ENCODE measurements around the gene ENC1. TPM values are rescaled to one million over a fixed set of nuclear protein-coding genes. Genes with fewer than 3 reads are reported as not detected.

The ENC1 gene
- total and polyA plus RNA-seq, 2 of the 8 experiments (the other 6 are each of a cell fraction or from before 2014, with no cell fraction given) = 5.5 to 13.2 TPM

GRCh38 chr5:74624931-74625505 is 15.5 kb downstream of the ENC1 start:
- Histone ChIP-seq H4K91ac (replicated peaks; ENCODE audit: insufficient read length, low read length) (no peak overlapping the region), H2AFZ (ENCODE audit: low read length) (no peak overlapping the region), H2BK120ac (replicated peaks; ENCODE audit: low read depth, low read length) (no peak overlapping the region), H2BK15ac (ENCODE audit: low read length) (no peak overlapping the region), H3K36me3 (ENCODE audit: control insufficient read depth in 2 of 4, insufficient read depth in 4 of 4, low read length in 3 of 4) (no peaks in the 10 kb centered on the region), H3K18ac (ENCODE audit: extremely low read depth, low read length) (no peak overlapping the region), H3K4me3 (ENCODE audit: extremely low read depth in 1 of 4, insufficient read depth in 2 of 4, low read depth in 3 of 4, low read length in 4 of 4) (no peak overlapping the region), H3K56ac (replicated peaks; ENCODE audit: insufficient read length, low read depth, low read length) (no peak overlapping the region), H4K20me1 (replicated peaks in 1 of 2; ENCODE audit: control insufficient read depth in 1 of 2, insufficient read depth in 2 of 2, low read length in 2 of 2) (no peaks in the 10 kb centered on the region), H3K79me1 (ENCODE audit: low read depth, low read length) (no peaks in the 10 kb centered on the region), H2BK12ac (ENCODE audit: low read depth, low read length) (no peak overlapping the region), H3K9me3 (ENCODE audit: insufficient read depth in 2 of 2, low read depth in 1 of 2, low read length in 1 of 2) (no peaks in the 10 kb centered on the region), H3K9ac (replicated peaks in 1 of 4; ENCODE audit: extremely low read depth in 1 of 4, low read depth in 3 of 4, low read length in 3 of 4) (no peak overlapping the region), H4K5ac (ENCODE audit: insufficient read length, low read depth, low read length) (no peak overlapping the region), H3K79me2 (ENCODE audit: control insufficient read depth in 1 of 2, insufficient read depth in 2 of 2, low read length in 2 of 2) (no peaks in the 10 kb centered on the region), H4K8ac (ENCODE audit: extremely low read depth, insufficient read depth, low read length) (no peak overlapping the region), H2BK20ac (ENCODE audit: low read length) (no peak overlapping the region), H3K4ac (replicated peaks; ENCODE audit: insufficient read length, low read depth, low read length) (no peak overlapping the region), H2BK5ac (ENCODE audit: low read depth, low read length) (no peak overlapping the region), H3K23me2 (ENCODE audit: low read depth, low read length) (no peaks in the 10 kb centered on the region; the same call in 1 of the 2 replicates), H3K14ac (ENCODE audit: insufficient read length) (no peak overlapping the region), H3K27ac (ENCODE audit: low read depth, low read length) (no peak overlapping the region), H3K23ac (ENCODE audit: insufficient read length) (no peak overlapping the region), H3K4me2 (ENCODE audit: insufficient read depth in 1 of 2, low read depth in 2 of 2, low read length in 2 of 2) (no peak overlapping the region), H2AK5ac (ENCODE audit: low read depth, low read length) (no peak overlapping the region), H3K4me1 (replicated peaks in 1 of 4; ENCODE audit: control insufficient read depth in 3 of 4, insufficient read depth in 4 of 4, low read length in 3 of 4) (peaks cover 0 to 13% (median 10%) of the 10 kb centered on the region in 4 experiments), H3K27me3 (replicated peaks in 1 of 4; ENCODE audit: control insufficient read depth in 3 of 4, extremely low read depth in 1 of 4, insufficient read depth in 3 of 4, low read length in 3 of 4) (no peaks in the 10 kb centered on the region)
- FAIRE-seq = no peak
- WGBS, 2 experiments (ENCODE audit: extremely low coverage in 1 of 2, insufficient coverage in 1 of 2, insufficient read length in 1 of 2, insufficient replicate concordance in 2 of 2, low coverage in 1 of 2, low lambda C conversion rate in 2 of 2, missing lambda C conversion rate in 1 of 2) = 86% methylated on average over 8 of the region's 8 CpGs; no CpG with 5 or more reads in 1 of the 2 experiments
- DNase-seq (ENCODE audit: low read depth in 1 of 2, low spot score in 2 of 2) = no peak
- TF ChIP-seq SAP30 (IDR thresholded peaks at IDR 0.05; ENCODE audit: insufficient read depth, insufficient replicate concordance, low read length) = no peak
- TF ChIP-seq SRF (IDR thresholded peaks at IDR 0.05; ENCODE audit: low read depth, low read length) = no peak
- TF ChIP-seq, protein P1, sequence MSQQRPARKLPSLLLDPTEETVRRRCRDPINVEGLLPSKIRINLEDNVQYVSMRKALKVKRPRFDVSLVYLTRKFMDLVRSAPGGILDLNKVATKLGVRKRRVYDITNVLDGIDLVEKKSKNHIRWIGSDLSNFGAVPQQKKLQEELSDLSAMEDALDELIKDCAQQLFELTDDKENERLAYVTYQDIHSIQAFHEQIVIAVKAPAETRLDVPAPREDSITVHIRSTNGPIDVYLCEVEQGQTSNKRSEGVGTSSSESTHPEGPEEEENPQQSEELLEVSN (IDR thresholded peaks at IDR 0.05) = no peak
- no peak for TF ChIP-seq TAF7 (optimal IDR thresholded peaks at IDR 0.05; ENCODE audit: borderline replicate concordance, low read depth, low read length)
- no peak for TF ChIP-seq NANOG (IDR thresholded peaks at IDR 0.05; ENCODE audit: insufficient read depth, low read depth, low read length, poor library complexity, severe bottlenecking)
- ChIA-PET POLR2A (ENCODE audit: partially characterized antibody) (interaction anchor here (0.8 to 1.4 kb wide), 2 partner anchors 8 to 16 kb away, joined by 3 to 6 read pairs; partner anchors contain the start of gene ENC1), CTCF (ENCODE audit: partially characterized antibody) (interaction anchor here (0.5 to 4.4 kb wide), 13 partner anchors 8 to 230 kb away, joined by 3 to 23 read pairs (median 4); partner anchors contain the start of gene ENC1)
